Stimulated activated memory B cell treated with anti-CD40 and anti-IgM and Interleukin-4, amounts not matched to agents 10 μg/mL and 1 μg/mL and 100 μg/mL, for 72 hours (primary cell): ENCODE results near the gene TMEM37.

Experiments used
- ATAC-seq: fragments of 150-1000 bp; cut with Tn5 transposase; 2 replicates; pipeline ENCODE4 v1.10.0; 2021
- H3K27ac Mint-ChIP-seq: one replicate; pipeline ENCODE4 v1.8.0; 2022; ENCODE audit warnings: mild to moderate bottlenecking, mixed read lengths
- H3K27me3 Mint-ChIP-seq: one replicate; pipeline ENCODE4 v1.8.0; 2022; ENCODE audit warnings: mixed read lengths
- H3K36me3 Mint-ChIP-seq: one replicate; pipeline ENCODE4 v1.8.0; 2022; ENCODE audit warnings: mixed read lengths
- H3K4me1 Mint-ChIP-seq: one replicate; pipeline ENCODE4 v1.8.0; 2022; ENCODE audit warnings: mixed read lengths
- H3K4me3 Mint-ChIP-seq: one replicate; pipeline ENCODE4 v1.8.0; 2022; ENCODE audit warnings: mild to moderate bottlenecking, moderate library complexity, mixed read lengths
- H3K9me3 Mint-ChIP-seq: one replicate; pipeline ENCODE4 v1.8.0; 2022; ENCODE audit warnings: mixed read lengths

TMEM37 gene

GRCh38 chr2:119425620-119426395, 5.8 kb upstream of the TMEM37 start:
- Mint-ChIP-seq H3K27me3 (peaks cover 68% of the 10 kb centered on the region), H3K36me3 (no peaks in the 10 kb centered on the region), H3K4me3 (no peak overlapping the region), H3K4me1 (no peaks in the 10 kb centered on the region), H3K9me3 (peaks cover 8% of the 10 kb centered on the region), H3K27ac (no peak overlapping the region)
- ATAC-seq, result no peak

GRCh38 chr2:119426396-119426675, 5.3 kb upstream of the TMEM37 start:
- no peak overlapping the region for H3K4me3 Mint-ChIP-seq
- no peaks in the 10 kb centered on the region for H3K4me1 Mint-ChIP-seq
- ATAC-seq, result no peak
- H3K27me3 Mint-ChIP-seq, result peaks cover 63% of the 10 kb centered on the region
- H3K9me3 Mint-ChIP-seq, result peaks cover 6% of the 10 kb centered on the region
- H3K36me3 Mint-ChIP-seq, result no peaks in the 10 kb centered on the region
- H3K27ac Mint-ChIP-seq, result no peak overlapping the region

GRCh38 chr2:119426801-119427395, 4.8 kb upstream of the TMEM37 start:
- Mint-ChIP-seq H3K4me3 (no peak overlapping the region), H3K4me1 (no peaks in the 10 kb centered on the region), H3K9me3 (peaks cover 2% of the 10 kb centered on the region), H3K36me3 (no peaks in the 10 kb centered on the region), H3K27me3 (peaks cover 57% of the 10 kb centered on the region), H3K27ac (no peak overlapping the region)
- ATAC-seq, result no peak

GRCh38 chr2:119427756-119428155, 3.9 kb upstream of the TMEM37 start:
- no peaks in the 10 kb centered on the region for H3K36me3 Mint-ChIP-seq
- no peaks in the 10 kb centered on the region for H3K9me3 Mint-ChIP-seq
- no peak for ATAC-seq
- H3K27ac Mint-ChIP-seq, result no peak overlapping the region
- no peak overlapping the region for H3K4me3 Mint-ChIP-seq
- peaks cover 6% of the 10 kb centered on the region for H3K4me1 Mint-ChIP-seq
- peaks cover 62% of the 10 kb centered on the region for H3K27me3 Mint-ChIP-seq

GRCh38 chr2:119428488-119429224, 3.0 kb upstream of the TMEM37 start:
- no peak for ATAC-seq
- no peak overlapping the region for H3K4me3 Mint-ChIP-seq
- H3K36me3 Mint-ChIP-seq, result no peaks in the 10 kb centered on the region
- peaks cover 6% of the 10 kb centered on the region for H3K4me1 Mint-ChIP-seq
- H3K9me3 Mint-ChIP-seq, result no peaks in the 10 kb centered on the region
- no peak overlapping the region for H3K27ac Mint-ChIP-seq
- peaks cover 71% of the 10 kb centered on the region for H3K27me3 Mint-ChIP-seq

- Mint-ChIP-seq H3K4me3 (no peak overlapping the region), H3K9me3 (no peaks in the 10 kb centered on the region), H3K27me3 (peaks cover 71% of the 10 kb centered on the region), H3K36me3 (no peaks in the 10 kb centered on the region), H3K4me1 (peaks cover 6% of the 10 kb centered on the region), H3K27ac (no peak overlapping the region)
- ATAC-seq, result no peak
Measured at GRCh38 chr2:119429225-119429981, 2.3 kb upstream of the TMEM37 start.

- no peak for ATAC-seq
Measured at GRCh38 chr2:119430023-119430498, 1.6 kb upstream of the TMEM37 start.

GRCh38 chr2:119431976-119432850, 559 bp downstream of the TMEM37 start:
- ATAC-seq, result no peak
- H3K36me3 Mint-ChIP-seq, result no peaks in the 10 kb centered on the region
- H3K4me3 Mint-ChIP-seq, result peak overlapping the region; percentile 24
- peaks cover 11% of the 10 kb centered on the region for H3K4me1 Mint-ChIP-seq
- no peaks in the 10 kb centered on the region for H3K9me3 Mint-ChIP-seq
- H3K27ac Mint-ChIP-seq, result no peak overlapping the region
- peaks cover 77% of the 10 kb centered on the region for H3K27me3 Mint-ChIP-seq

More at GRCh38 chr2:119430023-119430498, 1.6 kb upstream of the TMEM37 start:
- Mint-ChIP-seq H3K4me3 (no peak overlapping the region), H3K36me3 (no peaks in the 10 kb centered on the region), H3K27me3 (peaks cover 72% of the 10 kb centered on the region), H3K9me3 (no peaks in the 10 kb centered on the region), H3K27ac (no peak overlapping the region), H3K4me1 (peaks cover 6% of the 10 kb centered on the region)

GRCh38 chr2:119432851-119433522, 1.3 kb downstream of the TMEM37 start:
- no peaks in the 10 kb centered on the region for H3K9me3 Mint-ChIP-seq
- H3K27ac Mint-ChIP-seq, result no peak overlapping the region
- peaks cover 77% of the 10 kb centered on the region for H3K27me3 Mint-ChIP-seq
- peaks cover 11% of the 10 kb centered on the region for H3K4me1 Mint-ChIP-seq
- no peaks in the 10 kb centered on the region for H3K36me3 Mint-ChIP-seq
- no peak for ATAC-seq
- peak overlapping the region; percentile 24 for H3K4me3 Mint-ChIP-seq

GRCh38 chr2:119433636-119434327, 2.1 kb downstream of the TMEM37 start:
- Mint-ChIP-seq H3K4me3 (no peak overlapping the region), H3K27ac (no peak overlapping the region), H3K4me1 (peaks cover 11% of the 10 kb centered on the region), H3K27me3 (peaks cover 77% of the 10 kb centered on the region), H3K9me3 (no peaks in the 10 kb centered on the region), H3K36me3 (no peaks in the 10 kb centered on the region)
- no peak for ATAC-seq

- Mint-ChIP-seq H3K4me1 (peaks cover 11% of the 10 kb centered on the region), H3K4me3 (no peak overlapping the region), H3K36me3 (no peaks in the 10 kb centered on the region), H3K27ac (no peak overlapping the region), H3K27me3 (peaks cover 77% of the 10 kb centered on the region), H3K9me3 (no peaks in the 10 kb centered on the region)
- ATAC-seq, result no peak
Measured at GRCh38 chr2:119434664-119435063, 3.0 kb downstream of the TMEM37 start.

GRCh38 chr2:119435081-119435952, 3.7 kb downstream of the TMEM37 start:
- Mint-ChIP-seq H3K9me3 (no peaks in the 10 kb centered on the region), H3K4me1 (peaks cover 11% of the 10 kb centered on the region), H3K36me3 (no peaks in the 10 kb centered on the region), H3K27ac (no peak overlapping the region), H3K4me3 (no peak overlapping the region), H3K27me3 (peaks cover 79% of the 10 kb centered on the region)
- ATAC-seq, result no peak

- Mint-ChIP-seq H3K4me3 (no peak overlapping the region), H3K27ac (no peak overlapping the region), H3K36me3 (no peaks in the 10 kb centered on the region), H3K4me1 (peaks cover 11% of the 10 kb centered on the region), H3K9me3 (no peaks in the 10 kb centered on the region), H3K27me3 (peaks cover 79% of the 10 kb centered on the region)
- ATAC-seq, result no peak
Measured at GRCh38 chr2:119435953-119436297, 4.3 kb downstream of the TMEM37 start.
